Ecto neural progenitor cell (in vitro differentiated cells): ENCODE measurements around the gene TTC13.
"Not testable (repeated sequence)": the region's sequence is repeated elsewhere in the genome, so short reads cannot be mapped to it uniquely, and the experiment has no call there.

Source experiments
- DNase-seq: peaks from one replicate; pipeline ENCODE4 v3.0.0-alpha.2; 2018; ENCODE audit warnings: low spot score

Gene TTC13

GRCh38 chr1:230986976-230987375 lies 8.3 kb upstream of the TTC13 start:
- DNase-seq = no peak

GRCh38 chr1:230985711-230986110 lies 7.0 kb upstream of the TTC13 start:
- DNase-seq = no peak

GRCh38 chr1:230984622-230985515 lies 6.2 kb upstream of the TTC13 start:
- not testable (repeated sequence) for DNase-seq

- DNase-seq = no peak
Observed at GRCh38 chr1:230983811-230984210, 5.2 kb upstream of the TTC13 start.

- DNase-seq = no peak
Observed at GRCh38 chr1:230982696-230983095, 4.0 kb upstream of the TTC13 start.

GRCh38 chr1:230979952-230980351 lies 1.3 kb upstream of the TTC13 start:
- DNase-seq = no peak

GRCh38 chr1:230979389-230979716 lies 692 bp upstream of the TTC13 start:
- no peak for DNase-seq

- no peak for DNase-seq
Observed at GRCh38 chr1:230977761-230978490, 735 bp downstream of the TTC13 start.

GRCh38 chr1:230976825-230977747 lies 1.6 kb downstream of the TTC13 start:
- no peak for DNase-seq

- no peak for DNase-seq
Observed at GRCh38 chr1:230976360-230976759, 2.3 kb downstream of the TTC13 start.

GRCh38 chr1:230975636-230976035 lies 3.0 kb downstream of the TTC13 start:
- DNase-seq = no peak

- DNase-seq = no peak
Observed at GRCh38 chr1:230972855-230973271, 5.8 kb downstream of the TTC13 start.

GRCh38 chr1:230971771-230972170 lies 6.9 kb downstream of the TTC13 start:
- DNase-seq = no peak

- DNase-seq = no peak
Observed at GRCh38 chr1:230970432-230970831, 8.2 kb downstream of the TTC13 start.

- no peak for DNase-seq
Observed at GRCh38 chr1:230966358-230966873, 12.2 kb downstream of the TTC13 start.

- no peak for DNase-seq
Observed at GRCh38 chr1:230965535-230965934, 13.1 kb downstream of the TTC13 start.

GRCh38 chr1:230964896-230965295 lies 13.8 kb downstream of the TTC13 start:
- DNase-seq = no peak

GRCh38 chr1:230958370-230958769 lies 20.3 kb downstream of the TTC13 start:
- DNase-seq = no peak

GRCh38 chr1:230957580-230957989 lies 21.1 kb downstream of the TTC13 start:
- DNase-seq = no peak

- DNase-seq = no peak
Observed at GRCh38 chr1:230950404-230950803, 28.3 kb downstream of the TTC13 start.

GRCh38 chr1:230948903-230949302 lies 29.8 kb downstream of the TTC13 start:
- DNase-seq = no peak

GRCh38 chr1:230948301-230948700 lies 30.4 kb downstream of the TTC13 start:
- DNase-seq = no peak
